PFSK-1 (cell line): ENCODE measurements around the gene LCN12.

ENCODE experiments used
- POLR2AphosphoS5 ChIP-seq: IDR thresholded peaks from 2 replicates; pipeline ENCODE4 v1.6.1; 2012; ENCODE audit warnings: low read depth, mild to moderate bottlenecking, control low read depth, low read length, moderate library complexity
- SIN3A ChIP-seq: IDR thresholded peaks from 2 replicates; pipeline ENCODE4 v1.6.1; 2012; ENCODE audit warnings: mild to moderate bottlenecking, low read length, moderate library complexity, borderline replicate concordance; ENCODE audit not compliant: insufficient read depth
- TF ChIP-seq, protein P1 (sequence below), 2 experiments: IDR thresholded peaks; 2 replicates each; pipeline versions ENCODE4 v1.6.1 to v1.8.0; 2011 to 2012; ENCODE audit warnings: low read depth in 2 of 2, low read length in 2 of 2, control low read depth in 1 of 2, inconsistent platforms in 1 of 2, mild to moderate bottlenecking in 1 of 2, moderate library complexity in 1 of 2; ENCODE audit not compliant: insufficient read depth in 1 of 2

DNA sequence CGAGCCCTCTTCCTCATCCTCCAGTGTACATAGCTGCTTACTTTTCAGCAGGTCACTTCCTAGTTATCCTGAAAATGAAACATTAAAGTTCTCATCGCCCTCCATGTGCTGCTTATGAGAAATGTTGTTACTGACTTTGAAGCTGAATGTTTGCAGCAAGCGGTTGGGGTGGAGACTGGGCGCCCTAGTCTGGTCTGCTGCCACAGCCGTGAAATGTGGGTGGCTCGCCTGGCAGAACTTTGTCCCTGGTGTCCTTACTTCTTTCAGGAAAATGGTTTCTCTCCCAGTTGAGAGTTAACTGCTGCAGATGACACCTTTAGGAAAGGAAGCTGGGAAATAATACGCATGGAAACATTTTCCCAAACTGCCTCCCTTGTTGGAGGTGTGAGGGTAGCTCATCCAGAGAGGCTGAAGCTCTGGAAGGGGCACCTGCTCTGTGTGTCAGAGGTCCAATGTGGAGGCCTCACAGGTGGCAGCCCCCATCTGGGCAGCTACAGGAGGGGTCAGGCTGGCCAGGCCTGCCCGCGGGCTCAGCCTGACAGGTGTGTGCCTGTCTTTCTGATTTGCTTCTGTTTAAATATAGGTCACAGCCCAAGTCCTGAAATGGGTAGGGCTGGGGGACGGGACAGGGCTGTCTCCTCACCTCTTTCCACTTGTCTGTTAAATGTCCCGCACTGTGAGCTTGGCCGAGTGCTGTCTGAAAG lies 41.7 kb upstream of the LCN12 start:
- TF ChIP-seq POLR2AphosphoS5, result no peak
- TF ChIP-seq, protein P1, sequence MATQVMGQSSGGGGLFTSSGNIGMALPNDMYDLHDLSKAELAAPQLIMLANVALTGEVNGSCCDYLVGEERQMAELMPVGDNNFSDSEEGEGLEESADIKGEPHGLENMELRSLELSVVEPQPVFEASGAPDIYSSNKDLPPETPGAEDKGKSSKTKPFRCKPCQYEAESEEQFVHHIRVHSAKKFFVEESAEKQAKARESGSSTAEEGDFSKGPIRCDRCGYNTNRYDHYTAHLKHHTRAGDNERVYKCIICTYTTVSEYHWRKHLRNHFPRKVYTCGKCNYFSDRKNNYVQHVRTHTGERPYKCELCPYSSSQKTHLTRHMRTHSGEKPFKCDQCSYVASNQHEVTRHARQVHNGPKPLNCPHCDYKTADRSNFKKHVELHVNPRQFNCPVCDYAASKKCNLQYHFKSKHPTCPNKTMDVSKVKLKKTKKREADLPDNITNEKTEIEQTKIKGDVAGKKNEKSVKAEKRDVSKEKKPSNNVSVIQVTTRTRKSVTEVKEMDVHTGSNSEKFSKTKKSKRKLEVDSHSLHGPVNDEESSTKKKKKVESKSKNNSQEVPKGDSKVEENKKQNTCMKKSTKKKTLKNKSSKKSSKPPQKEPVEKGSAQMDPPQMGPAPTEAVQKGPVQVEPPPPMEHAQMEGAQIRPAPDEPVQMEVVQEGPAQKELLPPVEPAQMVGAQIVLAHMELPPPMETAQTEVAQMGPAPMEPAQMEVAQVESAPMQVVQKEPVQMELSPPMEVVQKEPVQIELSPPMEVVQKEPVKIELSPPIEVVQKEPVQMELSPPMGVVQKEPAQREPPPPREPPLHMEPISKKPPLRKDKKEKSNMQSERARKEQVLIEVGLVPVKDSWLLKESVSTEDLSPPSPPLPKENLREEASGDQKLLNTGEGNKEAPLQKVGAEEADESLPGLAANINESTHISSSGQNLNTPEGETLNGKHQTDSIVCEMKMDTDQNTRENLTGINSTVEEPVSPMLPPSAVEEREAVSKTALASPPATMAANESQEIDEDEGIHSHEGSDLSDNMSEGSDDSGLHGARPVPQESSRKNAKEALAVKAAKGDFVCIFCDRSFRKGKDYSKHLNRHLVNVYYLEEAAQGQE (IDR thresholded peaks at IDR 0.05; ENCODE audit: insufficient read depth in 1 of 2, low read depth in 2 of 2, low read length in 2 of 2), result no peak
- TF ChIP-seq SIN3A, result no peak
